GM13976 (cell line): ENCODE measurements around the gene HSPBP1.

Source experiments
- DNase-seq: peaks from one replicate; pipeline ENCODE4 v3.0.0; 2012; ENCODE audit warnings: low spot score
- CTCF ChIP-seq: IDR thresholded peaks from 2 replicates; pipeline ENCODE4 v1.5.1; 2012; ENCODE audit warnings: borderline replicate concordance, mild to moderate bottlenecking; ENCODE audit not compliant: insufficient read depth; ENCODE audit errors: extremely low read depth, missing control alignments, control extremely low read depth
- in situ Hi-C: fragments of 300-500 bp; cut with MboI; formaldehyde crosslinking; loops from one replicate; pipeline ENCODE4 v1.12.0; 2022; ENCODE audit warnings: low sequenced_read_pairs, mixed read lengths, inconsistent platforms; ENCODE audit not compliant: unreplicated experiment

Gene HSPBP1

GRCh38 chr19:55245236-55245904, 34.5 kb downstream of the HSPBP1 start:
- no peak for DNase-seq
- in situ Hi-C loops, result no loop called here
- TF ChIP-seq CTCF, result no peak

GRCh38 chr19:55244004-55244680, 35.8 kb downstream of the HSPBP1 start:
- no peak for TF ChIP-seq CTCF
- DNase-seq, result no peak

GRCh38 chr19:55242517-55242916, 37.4 kb downstream of the HSPBP1 start:
- no peak for DNase-seq
- TF ChIP-seq CTCF, result no peak
- in situ Hi-C loops, result no loop called here

More at GRCh38 chr19:55244004-55244680, 35.8 kb downstream of the HSPBP1 start:
- in situ Hi-C loops, result no loop called here

GRCh38 chr19:55241935-55242464, 37.9 kb downstream of the HSPBP1 start:
- DNase-seq, result no peak
- TF ChIP-seq CTCF, result no peak
- in situ Hi-C loops, result no loop called here

GRCh38 chr19:55241143-55241934, 38.6 kb downstream of the HSPBP1 start:
- DNase-seq, result no peak
- in situ Hi-C loops, result no loop called here
- no peak for TF ChIP-seq CTCF

- in situ Hi-C loops, result no loop called here
- DNase-seq, result no peak
- no peak for TF ChIP-seq CTCF
Observed at GRCh38 chr19:55240713-55241020, 39.2 kb downstream of the HSPBP1 start.
